DOHH2 (cell line): ENCODE data around the gene TRIM47.

Experiments used
- H3F3A ChIP-seq: fragments of 200-600 bp; sonication (generic), shearing (Covaris generic); 2 replicates; pipeline ENCODE4 v1.6.0; 2016; ENCODE audit warnings: antibody characterized with exemption, mild to moderate bottlenecking; ENCODE audit not compliant: control insufficient read depth, insufficient read depth
- H3K27ac ChIP-seq: fragments of 200-600 bp; sonication (generic); 2 replicates; pipeline ENCODE4 v1.5.1; 2014; ENCODE audit warnings: low read depth, mild to moderate bottlenecking, low read length, moderate library complexity
- H3K27me3 ChIP-seq: fragments of 200-600 bp; sonication (generic); 2 replicates; pipeline ENCODE4 v1.6.1; 2014; ENCODE audit warnings: mild to moderate bottlenecking, low read length, mixed read lengths; ENCODE audit not compliant: control insufficient read depth
- H3K36me3 ChIP-seq: fragments of 200-600 bp; sonication (generic); 2 replicates; pipeline ENCODE4 v1.6.1; 2014; ENCODE audit warnings: mild to moderate bottlenecking, low read length, moderate library complexity, mixed read lengths; ENCODE audit not compliant: control insufficient read depth
- H3K4me1 ChIP-seq: fragments of 200-600 bp; sonication (generic); 2 replicates; pipeline ENCODE4 v1.6.1; 2014; ENCODE audit warnings: mild to moderate bottlenecking, low read length, mixed read lengths; ENCODE audit not compliant: control insufficient read depth
- H3K4me2 ChIP-seq: fragments of 200-600 bp; sonication (generic); 2 replicates; pipeline ENCODE4 v1.6.0; 2014; ENCODE audit warnings: mild to moderate bottlenecking, low read length, moderate library complexity
- H3K4me3 ChIP-seq: fragments of 200-600 bp; sonication (generic); 2 replicates; pipeline ENCODE4 v1.5.1; 2014; ENCODE audit warnings: mild to moderate bottlenecking, low read length, mixed read lengths
- H3K79me2 ChIP-seq: fragments of 200-600 bp; sonication (generic); 2 replicates; pipeline ENCODE4 v1.6.1; 2014; ENCODE audit warnings: mild to moderate bottlenecking, low read length, mixed read lengths; ENCODE audit not compliant: control insufficient read depth
- H3K9me2 ChIP-seq: fragments of 200-600 bp; sonication (generic); replicated peaks from 2 replicates; pipeline ENCODE4 v1.6.1; 2014; ENCODE audit warnings: mild to moderate bottlenecking, low read length, mixed read lengths; ENCODE audit not compliant: control insufficient read depth
- H3K9me3 ChIP-seq: fragments of 200-600 bp; sonication (generic); 2 replicates; pipeline ENCODE4 v1.6.1; 2014; ENCODE audit warnings: antibody characterized with exemption, low read length, mixed read lengths; ENCODE audit not compliant: control insufficient read depth, insufficient read depth
- H4K20me1 ChIP-seq: fragments of 200-600 bp; sonication (generic); 2 replicates; pipeline ENCODE4 v1.6.0; 2014; ENCODE audit warnings: low read depth, mild to moderate bottlenecking, antibody characterized with exemption, low read length, moderate library complexity; ENCODE audit not compliant: control insufficient read depth, insufficient read depth
- CTCF ChIP-seq: fragments of 200-600 bp; sonication (generic); IDR thresholded peaks from one replicate; pipeline ENCODE4 v1.5.1; 2014; ENCODE audit warnings: antibody characterized with exemption, mild to moderate bottlenecking, low read depth, low read length; ENCODE audit not compliant: poor library complexity, severe bottlenecking
- EZH2phosphoT487 ChIP-seq: fragments of 200-600 bp; sonication (generic); IDR thresholded peaks from 2 replicates; pipeline ENCODE4 v1.6.1; 2017; ENCODE audit warnings: borderline replicate concordance, mild to moderate bottlenecking, antibody characterized with exemption, low read length, moderate library complexity, mixed read lengths

The TRIM47 gene

GRCh38 chr17:75909812-75910274 lies 31.5 kb upstream of the TRIM47 start:
- Histone ChIP-seq H3K9me2 (no peaks in the 10 kb centered on the region), H3K27me3 (no peaks in the 10 kb centered on the region), H3K79me2 (no peaks in the 10 kb centered on the region), H3K4me3 (no peak overlapping the region), H3K27ac (no peak overlapping the region), H3K4me1 (peaks cover 8% of the 10 kb centered on the region), H3K9me3 (no peaks in the 10 kb centered on the region), H3K4me2 (no peak overlapping the region), H3K36me3 (peaks cover 8% of the 10 kb centered on the region; the same call in 1 of the 2 replicates), H3F3A (0 out of 2 replicates have a peak, but pooled peaks cover 3% of the 10 kb centered on the region), H4K20me1 (no peaks in the 10 kb centered on the region)
- no peak for TF ChIP-seq EZH2phosphoT487
- TF ChIP-seq CTCF: no peak

GRCh38 chr17:75909051-75909811 lies 30.9 kb upstream of the TRIM47 start:
- Histone ChIP-seq H4K20me1 (no peaks in the 10 kb centered on the region), H3K9me2 (no peaks in the 10 kb centered on the region), H3F3A (0 out of 2 replicates have a peak, but pooled peaks cover 3% of the 10 kb centered on the region), H3K79me2 (peaks cover 3% of the 10 kb centered on the region), H3K27me3 (no peaks in the 10 kb centered on the region), H3K27ac (no peak overlapping the region), H3K9me3 (no peaks in the 10 kb centered on the region), H3K4me2 (no peak overlapping the region), H3K4me1 (peaks cover 8% of the 10 kb centered on the region), H3K36me3 (peaks cover 10% of the 10 kb centered on the region; the same call in 1 of the 2 replicates), H3K4me3 (no peak overlapping the region)
- TF ChIP-seq CTCF (no peak), EZH2phosphoT487 (no peak)

- Histone ChIP-seq H3K9me2 (no peaks in the 10 kb centered on the region), H3K27ac (no peak overlapping the region), H3K4me2 (no peak overlapping the region), H3K79me2 (peaks cover 14% of the 10 kb centered on the region), H3K9me3 (no peaks in the 10 kb centered on the region), H3K4me1 (peaks cover 16% of the 10 kb centered on the region), H4K20me1 (no peaks in the 10 kb centered on the region), H3K4me3 (no peak overlapping the region), H3F3A (0 out of 2 replicates have a peak, but pooled peaks cover 3% of the 10 kb centered on the region), H3K36me3 (peaks cover 14% of the 10 kb centered on the region; the same call in 1 of the 2 replicates), H3K27me3 (no peaks in the 10 kb centered on the region)
- TF ChIP-seq CTCF (no peak), EZH2phosphoT487 (no peak)
Measured at GRCh38 chr17:75908201-75908600, 29.8 kb upstream of the TRIM47 start.
